Activated naive CD8-positive, alpha-beta T cell treated with anti-CD3 and anti-CD28 coated beads for 36 hours (primary cell): ENCODE results near the gene PAQR4. TPM values are rescaled to one million over a fixed set of nuclear protein-coding genes. Genes with fewer than 3 reads are reported as not detected.
"Not testable (repeated sequence)": the region's sequence is repeated elsewhere in the genome, so short reads cannot be mapped to it uniquely, and the experiment has no call there.

Experiments
- DNase-seq: peaks from one replicate; pipeline ENCODE4 v3.0.0; 2021
- H3K27ac Mint-ChIP-seq: one replicate; pipeline ENCODE4 v1.8.0; 2022; ENCODE audit warnings: mild to moderate bottlenecking, moderate library complexity, mixed read lengths
- H3K27me3 Mint-ChIP-seq: one replicate; pipeline ENCODE4 v1.8.0; 2022; ENCODE audit warnings: mild to moderate bottlenecking, mixed read lengths
- H3K36me3 Mint-ChIP-seq: one replicate; pipeline ENCODE4 v1.8.0; 2021; ENCODE audit warnings: mild to moderate bottlenecking, mixed read lengths
- H3K4me1 Mint-ChIP-seq: one replicate; pipeline ENCODE4 v1.8.0; 2021; ENCODE audit warnings: mixed read lengths
- H3K4me3 Mint-ChIP-seq: one replicate; pipeline ENCODE4 v1.8.0; 2022; ENCODE audit warnings: mild to moderate bottlenecking, moderate library complexity, mixed read lengths
- H3K9me3 Mint-ChIP-seq: one replicate; pipeline ENCODE4 v1.8.0; 2022; ENCODE audit warnings: mixed read lengths
- total RNA-seq, 2 experiments: library from RNA; stranded (reverse); gene quantifications; one replicate each; pipeline ENCODE4 v1.2.3, GENCODE V29; 2021

Gene PAQR4
- total RNA-seq, 2 experiments from 2014 or later: 29.5 to 31.0 TPM

DNA sequence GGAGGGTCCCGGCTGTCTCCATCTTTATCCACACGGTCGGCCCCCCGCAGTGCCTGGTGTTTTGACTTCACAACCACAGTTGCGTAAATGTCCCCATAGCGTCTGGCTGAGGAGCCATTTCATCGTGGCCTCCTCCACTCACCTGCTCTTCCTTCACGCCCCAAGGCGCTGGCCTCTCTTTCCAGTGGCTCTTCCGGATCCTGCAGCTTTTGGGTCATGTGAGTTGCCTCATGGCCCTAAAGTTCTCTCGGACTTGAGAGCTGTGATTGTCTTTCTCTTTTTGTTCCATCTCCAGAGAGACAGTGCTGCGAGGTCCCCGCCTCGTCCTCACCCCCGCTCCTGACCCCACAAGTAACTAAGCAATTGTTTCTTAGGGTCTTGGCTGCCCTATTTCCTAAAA lies 34.7 kb upstream of the PAQR4 start:
- H3K36me3 Mint-ChIP-seq: peaks cover 11% of the 10 kb centered on the region
- no peak overlapping the region for H3K4me3 Mint-ChIP-seq

DNA sequence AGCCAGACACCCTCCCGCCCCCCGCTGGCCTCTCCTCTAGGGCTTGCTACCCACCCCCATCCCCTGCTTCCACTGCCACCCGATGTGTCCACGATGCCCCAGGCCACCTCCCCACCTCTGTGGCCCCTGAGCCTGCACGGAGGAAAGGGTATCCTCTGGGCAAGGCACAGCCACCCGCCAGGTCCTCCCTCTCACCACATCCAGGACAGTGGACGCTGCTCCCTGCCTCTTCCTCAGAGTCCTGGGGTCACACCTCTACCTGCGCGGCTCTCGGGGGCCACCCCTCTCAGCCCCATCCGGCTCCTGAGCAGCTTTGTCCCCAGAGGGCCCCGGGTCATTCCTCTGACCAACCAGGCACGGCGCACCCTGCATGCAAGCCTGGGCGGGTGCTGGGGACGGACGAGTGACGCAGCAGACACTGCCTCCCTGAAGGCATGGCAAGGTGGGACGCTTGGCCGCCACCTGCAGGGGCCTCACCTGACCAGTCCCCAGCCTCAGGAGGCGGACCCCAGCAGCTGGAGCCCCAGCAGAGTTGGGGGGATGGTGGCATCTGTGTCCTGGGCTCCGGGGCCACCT lies 32.6 kb upstream of the PAQR4 start:
- no peaks in the 10 kb centered on the region for H3K4me1 Mint-ChIP-seq
- H3K27ac Mint-ChIP-seq: no peak overlapping the region
- H3K36me3 Mint-ChIP-seq: peaks cover 12% of the 10 kb centered on the region
- no peak overlapping the region for H3K4me3 Mint-ChIP-seq
- H3K27me3 Mint-ChIP-seq: no peaks in the 10 kb centered on the region
- no peak for DNase-seq
- H3K9me3 Mint-ChIP-seq: no peaks in the 10 kb centered on the region

More for the DNA sequence above, 34.7 kb upstream of the PAQR4 start:
- Mint-ChIP-seq H3K4me1 (no peaks in the 10 kb centered on the region), H3K27me3 (no peaks in the 10 kb centered on the region), H3K27ac (no peak overlapping the region), H3K9me3 (no peaks in the 10 kb centered on the region)
- no peak for DNase-seq

DNA sequence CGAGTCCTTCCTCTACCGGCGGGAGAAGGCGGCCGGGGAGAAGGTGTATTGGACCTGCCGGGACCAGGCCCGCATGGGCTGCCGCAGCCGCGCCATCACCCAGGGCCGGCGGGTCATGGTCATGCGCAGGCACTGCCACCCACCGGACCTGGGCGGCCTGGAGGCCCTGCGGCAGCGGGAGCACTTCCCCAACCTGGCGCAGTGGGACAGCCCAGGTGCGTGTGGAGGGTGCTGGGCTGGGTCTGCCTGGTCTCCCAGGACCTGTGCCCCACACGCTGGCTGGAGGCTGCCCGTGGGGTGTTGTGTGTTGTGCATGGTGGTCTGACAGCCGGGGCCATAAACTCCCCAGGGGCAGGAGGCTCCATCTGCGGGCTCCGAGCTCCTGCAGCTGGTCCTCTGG lies 32.0 kb upstream of the PAQR4 start:
- Mint-ChIP-seq H3K27ac (no peak overlapping the region), H3K4me3 (no peak overlapping the region), H3K27me3 (no peaks in the 10 kb centered on the region), H3K36me3 (peaks cover 14% of the 10 kb centered on the region), H3K4me1 (no peaks in the 10 kb centered on the region), H3K9me3 (no peaks in the 10 kb centered on the region)
- no peak for DNase-seq

DNA sequence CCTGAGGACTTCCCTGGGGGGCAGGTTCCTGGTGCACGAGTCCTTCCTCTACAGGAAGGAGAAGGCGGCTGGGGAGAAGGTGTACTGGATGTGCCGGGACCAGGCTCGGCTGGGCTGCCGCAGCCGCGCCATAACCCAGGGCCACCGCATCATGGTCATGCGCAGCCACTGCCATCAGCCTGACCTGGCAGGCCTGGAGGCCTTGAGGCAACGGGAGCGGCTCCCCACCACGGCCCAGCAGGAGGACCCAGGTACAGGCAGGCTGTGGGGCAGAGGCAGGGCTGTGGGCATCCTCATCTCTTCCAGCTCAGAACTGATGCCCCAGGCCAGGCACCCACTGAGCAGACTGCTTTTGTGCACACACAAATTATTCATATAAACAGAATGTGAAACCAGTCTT lies 30.9 kb upstream of the PAQR4 start:
- no peaks in the 10 kb centered on the region for H3K27me3 Mint-ChIP-seq
- DNase-seq: no peak
- no peak overlapping the region for H3K27ac Mint-ChIP-seq
- H3K4me1 Mint-ChIP-seq: no peaks in the 10 kb centered on the region
- no peak overlapping the region for H3K4me3 Mint-ChIP-seq
- H3K36me3 Mint-ChIP-seq: peaks cover 16% of the 10 kb centered on the region
- H3K9me3 Mint-ChIP-seq: no peaks in the 10 kb centered on the region

DNA sequence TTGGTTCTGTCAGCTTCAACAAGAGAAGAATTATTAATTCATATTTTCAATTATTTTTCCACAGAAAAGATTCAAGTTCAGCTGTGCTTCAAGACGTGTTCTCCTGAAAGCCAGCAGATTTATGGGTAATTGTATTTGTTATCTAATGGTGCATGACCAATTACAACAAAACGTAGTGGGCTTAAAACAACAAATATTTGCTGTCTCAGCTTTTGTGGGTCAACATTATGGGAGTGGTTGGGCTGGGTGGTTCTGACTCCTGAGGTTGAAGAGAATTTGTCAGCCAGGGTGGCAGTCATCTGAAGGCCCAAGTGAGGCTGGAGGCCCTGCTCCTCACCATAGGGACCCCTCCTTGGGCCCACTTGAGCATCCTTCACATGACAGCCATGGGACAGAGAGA lies 29.2 kb upstream of the PAQR4 start:
- Mint-ChIP-seq H3K4me3 (no peak overlapping the region), H3K9me3 (no peaks in the 10 kb centered on the region), H3K27ac (no peak overlapping the region), H3K27me3 (no peaks in the 10 kb centered on the region), H3K36me3 (peaks cover 13% of the 10 kb centered on the region), H3K4me1 (no peaks in the 10 kb centered on the region)
- DNase-seq: no peak

DNA sequence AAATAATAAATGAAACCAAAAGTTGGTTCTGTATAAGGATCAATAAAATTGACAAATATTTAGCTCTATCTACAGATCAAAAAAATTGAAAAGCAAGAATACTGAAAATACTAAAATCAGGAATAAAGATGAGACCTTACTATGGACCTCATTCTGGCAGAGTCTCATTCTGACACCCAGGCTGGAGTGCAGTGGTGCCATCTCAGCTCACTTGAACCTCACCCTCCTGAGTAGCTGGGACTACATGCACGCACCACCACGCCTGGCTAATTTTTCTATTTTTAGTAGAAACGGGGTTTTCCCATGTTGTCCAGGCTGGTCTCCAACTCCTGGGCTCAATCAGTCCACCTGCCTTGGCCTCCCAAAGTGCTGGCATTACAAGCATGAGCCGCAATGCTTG lies 27.1 kb upstream of the PAQR4 start:
- H3K9me3 Mint-ChIP-seq: no peaks in the 10 kb centered on the region
- H3K27ac Mint-ChIP-seq: no peak overlapping the region
- H3K4me3 Mint-ChIP-seq: no peak overlapping the region
- H3K4me1 Mint-ChIP-seq: no peaks in the 10 kb centered on the region
- H3K36me3 Mint-ChIP-seq: peaks cover 9% of the 10 kb centered on the region
- no peaks in the 10 kb centered on the region for H3K27me3 Mint-ChIP-seq
- DNase-seq: no peak

DNA sequence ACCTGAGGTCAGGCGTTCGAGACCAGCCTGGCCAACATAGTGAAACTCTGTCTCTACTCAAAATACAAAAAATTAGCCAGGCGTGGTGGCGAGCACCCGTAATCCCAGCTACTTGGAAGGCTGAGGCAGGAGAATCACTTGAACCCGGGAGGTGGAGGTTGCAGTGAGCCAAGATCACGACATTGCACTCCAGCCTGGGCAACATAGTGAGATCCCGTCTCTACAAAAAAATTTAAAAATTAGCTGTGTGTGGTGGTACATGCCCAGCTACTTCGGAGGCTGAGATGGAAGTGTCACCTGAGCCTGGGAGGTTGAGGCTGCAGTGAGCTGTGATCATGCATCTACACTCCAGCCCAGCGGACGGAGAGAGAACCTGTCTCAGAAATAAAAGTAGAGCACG lies 25.4 kb upstream of the PAQR4 start:
- H3K4me1 Mint-ChIP-seq, H3K36me3 Mint-ChIP-seq, H3K4me3 Mint-ChIP-seq, H3K27me3 Mint-ChIP-seq, DNase-seq, H3K9me3 Mint-ChIP-seq, H3K27ac Mint-ChIP-seq: not testable (repeated sequence)

DNA sequence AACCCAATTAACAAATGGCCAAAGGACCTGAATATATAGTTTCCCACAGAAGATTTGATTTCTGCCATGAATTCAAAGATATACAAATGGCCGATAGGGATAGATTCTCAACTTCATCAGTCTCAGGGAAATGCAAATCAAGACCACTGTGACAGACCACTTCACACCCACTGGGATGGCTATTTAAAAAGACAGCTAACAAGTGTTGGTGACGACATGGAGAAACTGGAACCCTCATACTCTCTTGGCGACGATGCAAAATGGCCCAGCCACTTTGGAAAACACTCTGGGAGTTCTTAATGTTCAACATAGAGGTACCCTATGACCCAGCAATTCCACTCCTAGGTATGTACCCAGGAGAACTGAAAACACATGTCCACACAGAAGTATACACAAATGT lies 22.5 kb upstream of the PAQR4 start:
- Mint-ChIP-seq H3K9me3 (no peaks in the 10 kb centered on the region), H3K27ac (no peak overlapping the region), H3K36me3 (peaks cover 6% of the 10 kb centered on the region), H3K4me1 (no peaks in the 10 kb centered on the region), H3K4me3 (no peak overlapping the region), H3K27me3 (no peaks in the 10 kb centered on the region)
- DNase-seq: no peak

DNA sequence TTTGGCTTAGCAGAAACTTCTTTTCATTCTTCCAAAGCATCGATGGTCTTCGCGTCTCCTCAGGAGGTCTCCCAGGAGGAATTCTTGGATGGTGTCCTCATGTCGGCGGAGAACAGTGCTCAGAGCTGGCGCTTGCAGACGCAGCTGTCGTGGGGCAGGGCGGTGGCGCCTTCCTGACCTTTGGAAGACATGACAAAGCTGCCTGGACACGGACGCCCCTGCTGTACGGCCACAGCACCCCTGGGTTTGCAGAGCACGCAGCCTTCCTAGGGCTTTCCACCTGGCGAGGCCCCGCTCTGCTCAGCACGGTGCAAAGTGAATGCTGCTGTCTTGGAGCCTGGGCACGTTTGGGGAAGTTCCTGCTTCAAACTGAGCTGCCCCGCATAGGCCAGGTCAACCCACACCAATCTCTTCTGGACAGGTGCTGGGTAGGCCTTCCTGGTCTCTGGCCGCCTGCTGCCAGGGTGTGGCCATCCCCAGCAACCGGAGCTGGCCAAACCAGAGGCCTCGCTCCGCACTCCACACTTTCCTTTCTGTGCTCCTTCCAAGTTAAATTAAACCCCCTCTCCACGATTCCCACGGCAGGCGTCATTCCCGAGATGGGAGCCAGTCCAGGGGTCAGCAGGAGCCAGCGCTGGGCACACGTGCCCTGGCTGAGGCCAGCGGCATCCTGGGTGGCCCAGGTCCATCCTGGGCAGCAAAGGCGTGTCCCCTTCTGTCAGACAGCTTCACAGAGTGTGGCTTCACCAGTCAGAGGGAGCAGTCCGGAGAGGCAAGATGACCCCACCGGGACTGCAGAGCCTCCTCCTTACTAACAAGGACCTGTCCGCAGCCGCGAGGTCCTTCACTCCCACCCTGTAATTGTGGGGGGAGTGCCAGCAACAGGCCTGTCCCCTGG lies 20.1 kb upstream of the PAQR4 start:
- Mint-ChIP-seq H3K4me1 (no peaks in the 10 kb centered on the region), H3K27ac (no peak overlapping the region), H3K4me3 (no peak overlapping the region), H3K27me3 (no peaks in the 10 kb centered on the region), H3K9me3 (no peaks in the 10 kb centered on the region), H3K36me3 (peaks cover 2% of the 10 kb centered on the region)
- DNase-seq: no peak

DNA sequence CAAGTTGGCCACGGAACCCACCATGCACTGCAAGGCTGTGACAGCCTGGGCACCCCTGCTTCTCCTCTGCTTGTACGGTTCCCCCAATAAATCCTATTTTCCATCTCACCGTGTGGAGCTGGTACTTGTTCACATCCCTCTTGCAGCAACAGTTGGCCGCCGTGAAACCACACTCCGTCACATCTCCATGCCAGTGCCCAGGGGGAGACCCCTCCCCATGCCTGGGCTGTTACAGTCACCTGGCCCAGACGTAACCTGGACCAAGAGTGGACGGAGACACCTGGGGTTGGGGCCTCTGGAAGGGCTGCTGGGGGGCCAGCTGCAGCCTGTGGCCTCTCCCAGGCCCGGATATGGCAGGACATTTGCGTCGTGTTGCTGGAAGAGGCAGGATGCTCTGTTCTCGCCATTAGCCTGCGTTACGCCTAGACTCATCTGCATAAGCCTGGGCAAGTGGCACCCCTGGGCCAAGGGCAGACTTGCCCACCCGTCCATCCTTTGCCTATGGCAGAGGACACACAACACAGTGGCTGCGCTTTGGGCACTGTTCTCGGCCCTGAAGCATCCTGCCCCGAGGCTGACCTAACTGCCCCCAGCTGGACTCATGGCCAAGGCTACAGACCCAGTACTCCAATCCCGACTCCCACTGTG lies 19.3 kb upstream of the PAQR4 start:
- H3K27me3 Mint-ChIP-seq: no peaks in the 10 kb centered on the region

DNA sequence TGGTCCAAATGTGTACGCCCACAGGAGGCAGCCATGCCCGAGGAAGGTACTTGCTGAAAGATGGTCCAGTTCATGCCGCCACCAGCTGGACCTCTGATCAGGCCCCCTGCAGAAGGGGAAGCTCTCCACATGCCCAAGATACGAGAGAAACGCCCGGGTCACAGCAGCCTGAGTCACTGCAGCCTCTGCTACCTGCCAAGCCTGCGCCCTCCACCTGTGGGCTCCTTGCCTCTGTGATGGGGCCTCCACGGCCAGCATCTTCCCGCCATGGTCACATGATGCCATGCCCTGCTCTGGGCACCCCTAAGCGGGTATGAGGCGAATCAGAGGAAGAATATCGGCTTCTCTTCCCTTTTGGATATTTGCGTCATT lies 18.8 kb upstream of the PAQR4 start:
- H3K36me3 Mint-ChIP-seq: peaks cover 2% of the 10 kb centered on the region
- no peaks in the 10 kb centered on the region for H3K9me3 Mint-ChIP-seq
- H3K27ac Mint-ChIP-seq: no peak overlapping the region
- no peaks in the 10 kb centered on the region for H3K4me1 Mint-ChIP-seq
- H3K4me3 Mint-ChIP-seq: no peak overlapping the region
- no peak for DNase-seq
- no peaks in the 10 kb centered on the region for H3K27me3 Mint-ChIP-seq

More for the DNA sequence above, 19.3 kb upstream of the PAQR4 start:
- Mint-ChIP-seq H3K27ac (no peak overlapping the region), H3K4me3 (no peak overlapping the region), H3K9me3 (no peaks in the 10 kb centered on the region), H3K4me1 (no peaks in the 10 kb centered on the region), H3K36me3 (peaks cover 2% of the 10 kb centered on the region)
- DNase-seq: no peak

DNA sequence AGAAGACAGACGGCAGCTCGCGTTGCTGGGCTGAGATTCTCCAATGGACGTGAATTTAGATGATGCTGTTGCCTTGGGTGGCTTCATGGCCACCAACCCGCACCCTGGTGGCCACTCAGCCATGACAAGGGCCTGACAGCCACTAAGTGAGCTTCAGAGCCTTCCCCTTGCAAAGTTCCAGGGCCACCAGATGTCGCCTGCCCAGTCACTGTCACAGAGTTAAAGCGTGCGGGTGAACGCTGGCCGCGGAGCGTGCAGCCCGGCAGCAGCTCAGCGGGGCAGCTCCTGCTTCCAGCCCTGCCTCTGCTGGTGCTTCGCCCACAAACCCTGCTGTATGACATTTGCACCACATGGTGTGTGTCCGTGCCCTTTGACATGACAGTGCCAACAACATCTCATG lies 18.4 kb upstream of the PAQR4 start:
- H3K4me1 Mint-ChIP-seq: no peaks in the 10 kb centered on the region
- no peaks in the 10 kb centered on the region for H3K27me3 Mint-ChIP-seq
- no peak for DNase-seq
- peaks cover 2% of the 10 kb centered on the region for H3K36me3 Mint-ChIP-seq
- no peak overlapping the region for H3K27ac Mint-ChIP-seq
- no peak overlapping the region for H3K4me3 Mint-ChIP-seq
- H3K9me3 Mint-ChIP-seq: no peaks in the 10 kb centered on the region

DNA sequence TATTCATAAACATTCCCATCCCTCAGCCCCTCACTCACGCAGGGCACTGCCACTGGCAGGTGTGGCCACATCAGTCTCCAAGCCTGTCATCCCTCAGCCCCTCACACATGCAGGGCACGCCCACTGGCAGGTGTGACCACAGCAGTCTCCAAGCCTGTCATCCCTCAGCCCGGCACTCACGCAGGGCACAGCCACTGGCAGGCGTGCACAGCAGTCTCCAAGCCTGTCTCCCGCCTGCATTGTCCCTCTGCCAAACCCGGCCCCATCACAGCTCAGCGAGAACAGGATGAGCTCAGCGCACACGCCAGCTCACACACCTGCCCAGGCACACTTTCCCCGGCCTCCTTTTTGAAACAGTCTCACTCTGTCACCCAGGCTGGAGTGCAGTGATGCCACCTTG lies 16.5 kb upstream of the PAQR4 start:
- peaks cover 2% of the 10 kb centered on the region for H3K36me3 Mint-ChIP-seq
- no peak for DNase-seq
- H3K4me3 Mint-ChIP-seq: no peak overlapping the region
- H3K27me3 Mint-ChIP-seq: peaks cover 14% of the 10 kb centered on the region
- H3K27ac Mint-ChIP-seq: no peak overlapping the region
- H3K9me3 Mint-ChIP-seq: no peaks in the 10 kb centered on the region
- no peaks in the 10 kb centered on the region for H3K4me1 Mint-ChIP-seq

DNA sequence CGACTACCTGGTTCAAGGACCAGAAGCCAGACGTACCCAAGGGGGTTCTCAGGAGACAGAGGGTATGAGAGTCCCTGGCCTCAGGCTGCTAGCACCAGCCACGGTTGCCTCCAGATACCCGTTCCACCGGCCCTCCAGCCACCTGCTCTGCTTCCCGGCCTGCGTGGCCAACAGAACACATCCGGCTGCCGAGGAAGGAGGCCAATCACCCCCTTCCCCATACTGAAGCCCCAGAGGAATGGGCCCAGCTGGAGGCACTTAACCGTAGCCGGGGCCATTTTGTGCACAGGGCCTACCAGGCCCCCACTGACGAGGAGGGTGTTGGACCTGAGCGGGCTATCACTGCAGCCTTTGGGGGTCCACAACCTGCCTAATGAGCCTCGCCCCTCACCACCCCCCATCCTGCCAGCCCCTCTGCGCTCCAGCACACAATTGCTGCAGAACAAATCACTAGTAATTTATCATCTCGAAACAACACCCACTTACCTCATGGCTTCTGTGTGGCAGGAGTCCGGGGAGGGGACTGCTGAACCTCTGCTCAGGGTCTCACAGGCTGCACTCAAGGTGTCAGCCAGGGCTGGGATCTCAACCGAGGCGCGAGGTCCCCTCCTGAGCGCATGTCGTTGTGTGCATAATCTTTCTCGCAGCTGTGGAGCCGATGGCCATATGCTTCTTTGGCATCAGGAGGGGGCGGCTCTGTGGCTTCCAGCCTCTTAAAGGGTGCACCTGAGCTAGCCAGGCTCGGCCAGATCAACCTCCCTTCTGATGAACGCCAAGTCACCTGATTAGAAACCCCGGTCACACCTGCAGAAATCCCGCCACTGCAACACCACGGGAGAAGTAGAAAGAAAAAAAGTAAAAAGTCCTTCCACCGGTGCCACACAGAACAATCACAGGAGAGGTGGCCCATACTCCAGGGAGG lies 15.2 kb upstream of the PAQR4 start:
- peaks cover 2% of the 10 kb centered on the region for H3K36me3 Mint-ChIP-seq
- DNase-seq: no peak
- H3K4me3 Mint-ChIP-seq: no peak overlapping the region
- no peak overlapping the region for H3K27ac Mint-ChIP-seq
- H3K9me3 Mint-ChIP-seq: no peaks in the 10 kb centered on the region
- no peaks in the 10 kb centered on the region for H3K4me1 Mint-ChIP-seq
- H3K27me3 Mint-ChIP-seq: peaks cover 14% of the 10 kb centered on the region
